ENCODE data around the gene DOCK4. TPM values are rescaled to one million over a fixed set of nuclear protein-coding genes. Genes with fewer than 3 reads are reported as not detected.

DOCK4 gene
- total and polyA plus RNA-seq, 4 donors = 7.2 to 48.9 (median 12.8) TPM

DNA sequence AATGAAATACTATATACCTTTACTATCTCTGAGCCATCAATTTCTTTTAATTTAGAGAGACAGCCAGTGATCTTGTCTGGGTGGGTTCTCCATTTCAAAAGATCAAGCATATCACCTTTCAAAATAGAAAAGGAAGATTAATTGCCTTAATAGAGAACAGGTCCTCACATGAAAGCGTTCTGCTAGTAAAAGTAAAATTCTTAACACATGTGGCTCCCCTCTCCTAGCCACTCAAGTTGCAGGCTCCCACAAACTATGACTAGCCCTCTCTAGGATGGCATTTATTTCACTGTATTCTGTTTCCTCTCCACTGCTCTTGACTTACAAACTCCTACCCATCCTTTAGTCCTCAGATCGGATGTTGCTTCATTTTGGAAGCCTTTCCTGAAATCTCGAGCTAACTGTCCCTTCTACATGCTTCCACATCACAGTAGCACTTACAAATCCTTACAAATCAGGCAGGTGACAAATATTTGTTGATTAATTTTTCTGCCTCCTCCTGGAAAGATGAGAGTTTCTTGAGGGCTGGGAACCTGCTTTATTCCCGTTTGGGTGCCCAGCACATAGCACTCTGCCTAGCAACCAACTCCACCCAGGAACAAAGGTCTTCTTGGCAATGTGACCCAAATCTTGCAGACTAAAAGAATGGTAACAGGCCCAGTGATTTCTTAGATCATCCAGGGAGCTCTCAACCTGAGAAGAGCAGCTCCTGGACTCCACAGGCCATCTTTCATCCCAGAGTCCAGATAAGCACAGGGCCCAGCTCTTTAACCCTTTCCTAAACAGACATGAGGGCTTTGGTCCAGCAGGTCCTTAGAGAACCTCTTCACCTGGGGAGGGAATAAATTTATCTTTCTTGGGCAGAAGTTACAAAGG, 333.5 kb downstream of the DOCK4 start:
- TF ChIP-seq HNF4G (IDR thresholded peaks at IDR 0.05) = no peak
- TF ChIP-seq, protein P1, sequence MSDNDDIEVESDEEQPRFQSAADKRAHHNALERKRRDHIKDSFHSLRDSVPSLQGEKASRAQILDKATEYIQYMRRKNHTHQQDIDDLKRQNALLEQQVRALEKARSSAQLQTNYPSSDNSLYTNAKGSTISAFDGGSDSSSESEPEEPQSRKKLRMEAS (IDR thresholded peaks at IDR 0.05) = no peak
- TF ChIP-seq, protein P2, sequence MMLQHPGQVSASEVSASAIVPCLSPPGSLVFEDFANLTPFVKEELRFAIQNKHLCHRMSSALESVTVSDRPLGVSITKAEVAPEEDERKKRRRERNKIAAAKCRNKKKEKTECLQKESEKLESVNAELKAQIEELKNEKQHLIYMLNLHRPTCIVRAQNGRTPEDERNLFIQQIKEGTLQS (IDR thresholded peaks at IDR 0.05) = no peak
- TF ChIP-seq JUND (IDR thresholded peaks at IDR 0.05) = no peak
- TF ChIP-seq, protein P3, sequence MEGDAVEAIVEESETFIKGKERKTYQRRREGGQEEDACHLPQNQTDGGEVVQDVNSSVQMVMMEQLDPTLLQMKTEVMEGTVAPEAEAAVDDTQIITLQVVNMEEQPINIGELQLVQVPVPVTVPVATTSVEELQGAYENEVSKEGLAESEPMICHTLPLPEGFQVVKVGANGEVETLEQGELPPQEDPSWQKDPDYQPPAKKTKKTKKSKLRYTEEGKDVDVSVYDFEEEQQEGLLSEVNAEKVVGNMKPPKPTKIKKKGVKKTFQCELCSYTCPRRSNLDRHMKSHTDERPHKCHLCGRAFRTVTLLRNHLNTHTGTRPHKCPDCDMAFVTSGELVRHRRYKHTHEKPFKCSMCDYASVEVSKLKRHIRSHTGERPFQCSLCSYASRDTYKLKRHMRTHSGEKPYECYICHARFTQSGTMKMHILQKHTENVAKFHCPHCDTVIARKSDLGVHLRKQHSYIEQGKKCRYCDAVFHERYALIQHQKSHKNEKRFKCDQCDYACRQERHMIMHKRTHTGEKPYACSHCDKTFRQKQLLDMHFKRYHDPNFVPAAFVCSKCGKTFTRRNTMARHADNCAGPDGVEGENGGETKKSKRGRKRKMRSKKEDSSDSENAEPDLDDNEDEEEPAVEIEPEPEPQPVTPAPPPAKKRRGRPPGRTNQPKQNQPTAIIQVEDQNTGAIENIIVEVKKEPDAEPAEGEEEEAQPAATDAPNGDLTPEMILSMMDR (IDR thresholded peaks at IDR 0.05; ENCODE audit: low read depth, low read length, missing input control) = no peak
- no peak for TF ChIP-seq HNF4A (conservative IDR thresholded peaks at IDR 0.05)
- TF ChIP-seq FOXA1 (IDR thresholded peaks at IDR 0.05) = no peak
- no peak for TF ChIP-seq NR2F2 (IDR thresholded peaks at IDR 0.05)
- TF ChIP-seq RAD21 (IDR thresholded peaks at IDR 0.05) = no peak
- TF ChIP-seq RXRA (IDR thresholded peaks at IDR 0.05) = no peak
- Histone ChIP-seq H3K9ac (ENCODE audit: low read depth in 1 of 2, low read length in 2 of 2) (no peak overlapping the region), H3K27ac (ENCODE audit: low read depth in 1 of 2, low read length in 2 of 2) (no peak overlapping the region), H3K9me3 (ENCODE audit: control insufficient read depth in 4 of 4, low read length in 3 of 4) (no peaks in the 10 kb centered on the region), H3K36me3 (ENCODE audit: control insufficient read depth in 4 of 4, insufficient read depth in 3 of 4, low read depth in 1 of 4, low read length in 3 of 4) (peaks cover 4 to 22% (median 11%) of the 10 kb centered on the region in 4 donors), H3K27me3 (ENCODE audit: control insufficient read depth in 4 of 4, insufficient read depth in 4 of 4, low read length in 3 of 4) (no peaks in the 10 kb centered on the region), H3K4me3 (ENCODE audit: low read depth in 1 of 3, low read length in 3 of 3) (no peak overlapping the region), H3K4me1 (ENCODE audit: control insufficient read depth in 4 of 4, insufficient read depth in 4 of 4, low read length in 3 of 4) (no peaks in the 10 kb centered on the region)
- DNase-seq (ENCODE audit: low spot score) = no peak
- WGBS = 73% methylated on average over 4 of the region's 4 CpGs

DNA sequence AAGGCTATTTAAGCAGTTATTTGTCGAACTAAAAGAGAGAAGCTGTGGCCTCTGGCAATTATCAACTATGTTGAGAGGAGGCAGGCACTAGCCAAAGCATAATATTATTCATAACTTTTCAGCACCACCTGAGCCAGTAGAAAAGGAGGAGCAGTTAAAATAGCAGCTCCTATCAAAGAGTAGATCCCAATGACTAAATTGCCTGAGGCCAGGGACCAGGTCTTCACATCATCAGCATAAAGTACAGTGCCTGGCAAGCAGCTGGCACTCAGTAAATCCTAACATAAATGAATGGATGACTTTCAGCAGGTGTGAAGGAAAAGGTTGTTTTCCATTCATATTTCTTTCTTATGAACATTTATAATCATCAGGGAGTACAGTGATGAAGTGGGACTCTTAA, 334.9 kb downstream of the DOCK4 start:
- H3K9me3 ChIP-seq (ENCODE audit: control insufficient read depth in 4 of 4, low read length in 3 of 4) = no peaks in the 10 kb centered on the region
- no peak overlapping the region for H3K4me3 ChIP-seq (ENCODE audit: low read depth in 1 of 3, low read length in 3 of 3)
- no peak overlapping the region for H3K9ac ChIP-seq (ENCODE audit: low read depth in 1 of 2, low read length in 2 of 2)
- peaks cover 9 to 30% (median 12%) of the 10 kb centered on the region in 4 donors for H3K36me3 ChIP-seq (ENCODE audit: control insufficient read depth in 4 of 4, insufficient read depth in 3 of 4, low read depth in 1 of 4, low read length in 3 of 4)
- H3K27me3 ChIP-seq (ENCODE audit: control insufficient read depth in 4 of 4, insufficient read depth in 4 of 4, low read length in 3 of 4) = no peaks in the 10 kb centered on the region
- TF ChIP-seq, protein P2 (IDR thresholded peaks at IDR 0.05) = no peak
- TF ChIP-seq EGR1 (IDR thresholded peaks at IDR 0.05; ENCODE audit: low read depth in 2 of 2) (no peak), TAF1 (conservative IDR thresholded peaks at IDR 0.05) (no peak), SP1 (IDR thresholded peaks at IDR 0.05) (no peak), YY1 (IDR thresholded peaks at IDR 0.05) (no peak), NR2F2 (IDR thresholded peaks at IDR 0.05) (no peak), RAD21 (IDR thresholded peaks at IDR 0.05) (no peak), GABPA (IDR thresholded peaks at IDR 0.05 in 1 of 2, conservative IDR thresholded peaks at IDR 0.05 in 1 of 2) (no peak), RXRA (IDR thresholded peaks at IDR 0.05) (no peak), HNF4G (IDR thresholded peaks at IDR 0.05) (no peak), HNF4A (conservative IDR thresholded peaks at IDR 0.05) (no peak), JUND (IDR thresholded peaks at IDR 0.05) (no peak), FOXA1 (IDR thresholded peaks at IDR 0.05) (no peak)
- TF ChIP-seq, protein P4, sequence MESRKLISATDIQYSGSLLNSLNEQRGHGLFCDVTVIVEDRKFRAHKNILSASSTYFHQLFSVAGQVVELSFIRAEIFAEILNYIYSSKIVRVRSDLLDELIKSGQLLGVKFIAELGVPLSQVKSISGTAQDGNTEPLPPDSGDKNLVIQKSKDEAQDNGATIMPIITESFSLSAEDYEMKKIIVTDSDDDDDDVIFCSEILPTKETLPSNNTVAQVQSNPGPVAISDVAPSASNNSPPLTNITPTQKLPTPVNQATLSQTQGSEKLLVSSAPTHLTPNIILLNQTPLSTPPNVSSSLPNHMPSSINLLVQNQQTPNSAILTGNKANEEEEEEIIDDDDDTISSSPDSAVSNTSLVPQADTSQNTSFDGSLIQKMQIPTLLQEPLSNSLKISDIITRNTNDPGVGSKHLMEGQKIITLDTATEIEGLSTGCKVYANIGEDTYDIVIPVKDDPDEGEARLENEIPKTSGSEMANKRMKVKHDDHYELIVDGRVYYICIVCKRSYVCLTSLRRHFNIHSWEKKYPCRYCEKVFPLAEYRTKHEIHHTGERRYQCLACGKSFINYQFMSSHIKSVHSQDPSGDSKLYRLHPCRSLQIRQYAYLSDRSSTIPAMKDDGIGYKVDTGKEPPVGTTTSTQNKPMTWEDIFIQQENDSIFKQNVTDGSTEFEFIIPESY (IDR thresholded peaks at IDR 0.05) = no peak
- TF ChIP-seq, protein P5, sequence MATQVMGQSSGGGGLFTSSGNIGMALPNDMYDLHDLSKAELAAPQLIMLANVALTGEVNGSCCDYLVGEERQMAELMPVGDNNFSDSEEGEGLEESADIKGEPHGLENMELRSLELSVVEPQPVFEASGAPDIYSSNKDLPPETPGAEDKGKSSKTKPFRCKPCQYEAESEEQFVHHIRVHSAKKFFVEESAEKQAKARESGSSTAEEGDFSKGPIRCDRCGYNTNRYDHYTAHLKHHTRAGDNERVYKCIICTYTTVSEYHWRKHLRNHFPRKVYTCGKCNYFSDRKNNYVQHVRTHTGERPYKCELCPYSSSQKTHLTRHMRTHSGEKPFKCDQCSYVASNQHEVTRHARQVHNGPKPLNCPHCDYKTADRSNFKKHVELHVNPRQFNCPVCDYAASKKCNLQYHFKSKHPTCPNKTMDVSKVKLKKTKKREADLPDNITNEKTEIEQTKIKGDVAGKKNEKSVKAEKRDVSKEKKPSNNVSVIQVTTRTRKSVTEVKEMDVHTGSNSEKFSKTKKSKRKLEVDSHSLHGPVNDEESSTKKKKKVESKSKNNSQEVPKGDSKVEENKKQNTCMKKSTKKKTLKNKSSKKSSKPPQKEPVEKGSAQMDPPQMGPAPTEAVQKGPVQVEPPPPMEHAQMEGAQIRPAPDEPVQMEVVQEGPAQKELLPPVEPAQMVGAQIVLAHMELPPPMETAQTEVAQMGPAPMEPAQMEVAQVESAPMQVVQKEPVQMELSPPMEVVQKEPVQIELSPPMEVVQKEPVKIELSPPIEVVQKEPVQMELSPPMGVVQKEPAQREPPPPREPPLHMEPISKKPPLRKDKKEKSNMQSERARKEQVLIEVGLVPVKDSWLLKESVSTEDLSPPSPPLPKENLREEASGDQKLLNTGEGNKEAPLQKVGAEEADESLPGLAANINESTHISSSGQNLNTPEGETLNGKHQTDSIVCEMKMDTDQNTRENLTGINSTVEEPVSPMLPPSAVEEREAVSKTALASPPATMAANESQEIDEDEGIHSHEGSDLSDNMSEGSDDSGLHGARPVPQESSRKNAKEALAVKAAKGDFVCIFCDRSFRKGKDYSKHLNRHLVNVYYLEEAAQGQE (IDR thresholded peaks at IDR 0.05) = no peak
- TF ChIP-seq, protein P1 (IDR thresholded peaks at IDR 0.05) = no peak
- TF ChIP-seq, protein P3 (IDR thresholded peaks at IDR 0.05; ENCODE audit: low read depth, low read length, missing input control) = no peak
- 91% methylated on average over 1 of the region's 1 CpG for WGBS
- no peak overlapping the region for H3K27ac ChIP-seq (ENCODE audit: low read depth in 1 of 2, low read length in 2 of 2)
- no peak for DNase-seq (ENCODE audit: low spot score)
- H3K4me1 ChIP-seq (ENCODE audit: control insufficient read depth in 4 of 4, insufficient read depth in 4 of 4, low read length in 3 of 4) = no peaks in the 10 kb centered on the region

Measured in liver (tissue), 9 donors.